Lung (tissue), 12 donors: Measurements from ENCODE around the gene PPFIA2. TPM values are rescaled to one million over a fixed set of nuclear protein-coding genes. Genes with fewer than 3 reads are reported as not detected.

Experiments
- ATAC-seq: fragments of 200-7000 bp; cut with Tn5 transposase; one replicate; pipeline ENCODE4 v1.9.1; 2020; ENCODE audit warnings: moderate number of reproducible peaks; ENCODE audit not compliant: insufficient read depth, low FRiP score
- DNase-seq, 3 donors: peaks; one replicate each; pipeline ENCODE4 v3.0.0-alpha.2; 2013 to 2017
- H3K27ac ChIP-seq, 2 donors: one replicate each; pipeline ENCODE4 v1.5.1; 2013; ENCODE audit warnings: mild to moderate bottlenecking in 2 of 2, moderate library complexity in 2 of 2, control low read depth in 1 of 2, inconsistent platforms in 1 of 2, low read depth in 1 of 2, low read length in 1 of 2
- H3K27me3 ChIP-seq, 3 donors: one replicate each; pipeline ENCODE4 v1.5.1; 2013; ENCODE audit warnings: low read length in 2 of 3; ENCODE audit not compliant: control insufficient read depth in 3 of 3, insufficient read depth in 3 of 3
- H3K36me3 ChIP-seq, 4 donors: one replicate each; pipeline ENCODE4 v1.5.1; 2013; ENCODE audit warnings: low read length in 4 of 4, mild to moderate bottlenecking in 1 of 4, moderate library complexity in 1 of 4; ENCODE audit not compliant: control insufficient read depth in 4 of 4, insufficient read depth in 4 of 4
- H3K4me1 ChIP-seq, 5 donors: one replicate each; pipeline ENCODE4 v1.5.1; 2013; ENCODE audit warnings: low read length in 5 of 5, mild to moderate bottlenecking in 2 of 5, moderate library complexity in 1 of 5; ENCODE audit not compliant: control insufficient read depth in 5 of 5, insufficient read depth in 5 of 5
- H3K4me3 ChIP-seq: one replicate; pipeline ENCODE4 v1.5.1; 2013; ENCODE audit warnings: mild to moderate bottlenecking, control low read depth, moderate library complexity
- H3K9ac ChIP-seq, 2 donors: one replicate each; pipeline ENCODE4 v1.5.1; 2013; ENCODE audit warnings: low read length in 2 of 2, control low read depth in 1 of 2; ENCODE audit not compliant: insufficient read depth in 1 of 2
- H3K9me3 ChIP-seq, 4 donors: one replicate each; pipeline ENCODE4 v1.5.1; 2013; ENCODE audit warnings: low read length in 3 of 4, mild to moderate bottlenecking in 1 of 4, moderate library complexity in 1 of 4; ENCODE audit not compliant: control insufficient read depth in 4 of 4, insufficient read depth in 3 of 4
- CTCF ChIP-seq: IDR thresholded peaks from 2 replicates; pipeline ENCODE4 v1.5.1; 2012; ENCODE audit warnings: mild to moderate bottlenecking; ENCODE audit errors: control extremely low read depth, extremely low read depth
- WGBS, 2 donors: extraction: QIAGEN DNeasy Blood & Tissue Kit; methylation state at CpG; one replicate each; pipeline ENCODE4 v1.1.7; 2013; 5-methylcytosine and 5-hydroxymethylcytosine counted together
- polyA plus RNA-seq, 2 donors: library from polyadenylated mRNA; stranded (reverse); fragments of 200-250 nt; gene quantifications; one replicate each; pipeline ENCODE4 v1.2.1, GENCODE V29; 2013
- total RNA-seq, 2 donors: library from RNA; depleted of rRNA in 1 of 2; stranded (reverse); fragments of >200 nt in 1 of 2; gene quantifications; one replicate each; pipeline ENCODE4 v1.2.1, GENCODE V29; 2014 to 2021
- donor health status: control.
- donor health status: control.
- donor health status: Bipolar disorder and iron deficiency.
- donor health status: healthy.
- donor health status: DM: yes; HTN: yes; CAD: no.

Gene PPFIA2
- total and polyA plus RNA-seq, 4 donors, result 0.09 to 2.3 (median 0.89) TPM

DNA sequence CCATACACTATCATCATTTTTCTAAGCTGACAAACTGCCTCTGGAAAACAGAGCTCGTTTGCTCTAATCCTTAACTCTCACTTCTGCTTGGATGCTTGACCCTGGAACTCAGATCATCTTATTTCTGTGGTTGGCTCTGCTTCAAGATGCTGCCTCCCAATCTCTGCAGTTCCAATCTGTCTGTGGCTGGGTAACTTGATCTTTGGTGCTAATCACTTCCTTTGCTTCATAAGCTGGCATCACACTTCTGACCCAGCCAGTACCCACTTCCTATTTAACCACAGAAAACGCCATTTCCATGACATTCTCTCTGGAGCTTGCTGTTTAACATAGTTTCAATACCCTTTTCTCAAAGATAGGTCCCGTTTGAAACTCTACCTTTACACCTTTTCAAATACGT, 427.1 kb downstream of the PPFIA2 start:
- Histone ChIP-seq H3K27ac (no peak overlapping the region), H3K4me1 (no peaks in the 10 kb centered on the region), H3K9me3 (no peaks in the 10 kb centered on the region), H3K4me3 (no peak overlapping the region), H3K9ac (no peak overlapping the region), H3K27me3 (no peaks in the 10 kb centered on the region), H3K36me3 (no peaks in the 10 kb centered on the region)
- DNase-seq, result no peak
- ATAC-seq, result no peak
- 48 to 53% methylated on average over 4 of the region's 4 CpGs for WGBS, 2 donors
- TF ChIP-seq CTCF, result no peak

DNA sequence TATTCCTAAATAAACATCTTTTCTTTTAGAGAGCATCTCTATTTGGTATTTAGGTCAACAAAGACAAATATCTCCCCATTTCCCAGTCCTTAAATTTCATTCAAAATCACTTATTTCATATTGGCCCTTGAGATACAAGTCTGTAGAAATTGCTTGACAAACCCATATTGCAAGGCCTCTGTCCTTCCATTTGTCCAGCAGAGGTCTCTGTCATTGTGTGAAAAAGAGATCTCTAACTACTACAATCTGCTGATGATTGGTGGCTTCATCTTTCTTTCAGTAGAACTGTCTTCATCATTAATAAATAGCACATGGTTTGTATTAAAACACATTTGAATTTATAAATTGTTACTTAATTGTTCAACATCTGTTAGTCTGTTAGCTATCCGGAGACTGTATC, 428.7 kb downstream of the PPFIA2 start:
- ATAC-seq (no peak), DNase-seq (no peak)
- Histone ChIP-seq H3K9me3 (no peaks in the 10 kb centered on the region), H3K27ac (no peak overlapping the region), H3K36me3 (no peaks in the 10 kb centered on the region), H3K4me3 (no peak overlapping the region), H3K4me1 (no peaks in the 10 kb centered on the region), H3K27me3 (no peaks in the 10 kb centered on the region), H3K9ac (no peak overlapping the region)
- WGBS, 2 donors, result 94 to 95% methylated on average over 1 of the region's 1 CpG
- TF ChIP-seq CTCF, result no peak

DNA sequence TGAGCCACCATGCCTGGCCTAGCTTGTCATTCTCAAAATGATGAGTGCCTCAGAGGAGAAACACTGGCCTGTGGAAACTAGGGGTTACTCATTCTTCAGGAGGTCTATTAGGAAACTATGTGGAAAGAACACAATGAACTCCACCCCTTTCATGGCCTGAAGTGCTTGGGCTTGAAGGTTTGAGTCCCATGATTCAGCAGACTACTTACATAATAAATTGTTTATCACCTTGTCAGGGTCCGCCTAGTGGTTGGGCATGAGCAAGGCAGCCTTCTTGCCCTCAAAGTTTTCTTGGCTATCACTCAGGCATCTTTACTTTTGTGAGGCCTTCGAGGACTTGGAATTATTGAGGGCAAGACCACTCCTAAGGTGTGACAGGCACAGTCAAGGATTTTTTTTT, 430.1 kb downstream of the PPFIA2 start:
- H3K4me3 ChIP-seq, result no peak overlapping the region
- H3K9ac ChIP-seq, result no peak overlapping the region
- no peak for TF ChIP-seq CTCF
- DNase-seq (no peak), ATAC-seq (no peak)
- no peaks in the 10 kb centered on the region for H3K4me1 ChIP-seq
- no peaks in the 10 kb centered on the region for H3K27me3 ChIP-seq
- WGBS, 2 donors, result 79 to 85% methylated on average over 2 of the region's 2 CpGs
- no peak overlapping the region for H3K27ac ChIP-seq
- H3K36me3 ChIP-seq, result no peaks in the 10 kb centered on the region
- no peaks in the 10 kb centered on the region for H3K9me3 ChIP-seq

DNA sequence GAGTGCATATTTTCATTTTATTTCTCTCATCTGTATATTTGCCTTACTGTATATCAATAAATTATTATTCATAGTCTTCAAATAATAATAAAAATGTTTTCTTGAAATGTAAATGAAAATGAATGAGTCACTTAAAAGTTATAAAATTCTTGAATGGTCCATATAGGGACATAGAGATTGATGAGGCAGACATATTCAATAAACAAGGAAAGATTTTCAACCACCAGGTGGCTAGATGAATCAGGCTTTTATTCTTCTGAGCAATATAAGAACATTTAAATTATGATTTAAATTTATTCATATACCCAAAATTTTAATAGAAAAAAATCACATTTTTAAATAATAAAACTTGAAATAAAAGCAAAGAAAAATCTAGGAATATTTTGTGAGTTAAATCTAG, 431.7 kb downstream of the PPFIA2 start:
- DNase-seq (no peak), ATAC-seq (no peak)
- no peaks in the 10 kb centered on the region for H3K27me3 ChIP-seq
- H3K4me3 ChIP-seq, result no peak overlapping the region
- no peaks in the 10 kb centered on the region for H3K9me3 ChIP-seq
- no peaks in the 10 kb centered on the region for H3K4me1 ChIP-seq
- no peak for TF ChIP-seq CTCF
- no peak overlapping the region for H3K27ac ChIP-seq
- H3K9ac ChIP-seq, result no peak overlapping the region
- H3K36me3 ChIP-seq, result no peaks in the 10 kb centered on the region
